GDM1 (cell line): Measurements from ENCODE around the gene CACNA2D2.

Experiments
- DNase-seq: peaks from one replicate; lab custom pipeline; 2025; lab: John Stamatoyannopoulos, UW

CACNA2D2 gene

GRCh38 chr3:50428007-50428633 lies 75.3 kb downstream of the CACNA2D2 start:
- no peak for DNase-seq

GRCh38 chr3:50427217-50427616 lies 76.2 kb downstream of the CACNA2D2 start:
- DNase-seq, result no peak

GRCh38 chr3:50425911-50426310 lies 77.5 kb downstream of the CACNA2D2 start:
- no peak for DNase-seq

- DNase-seq, result no peak
Observed at GRCh38 chr3:50423543-50423942, 79.9 kb downstream of the CACNA2D2 start.

GRCh38 chr3:50422153-50422552 lies 81.3 kb downstream of the CACNA2D2 start:
- no peak for DNase-seq

- no peak for DNase-seq
Observed at GRCh38 chr3:50419595-50420370, 83.7 kb downstream of the CACNA2D2 start.

- DNase-seq, result no peak
Observed at GRCh38 chr3:50418850-50419249, 84.6 kb downstream of the CACNA2D2 start.

GRCh38 chr3:50417637-50418033 lies 85.8 kb downstream of the CACNA2D2 start:
- DNase-seq, result no peak

- DNase-seq, result no peak
Observed at GRCh38 chr3:50416736-50417636, 86.4 kb downstream of the CACNA2D2 start.

- DNase-seq, result no peak
Observed at GRCh38 chr3:50415816-50416215, 87.6 kb downstream of the CACNA2D2 start.

GRCh38 chr3:50415061-50415460 lies 88.4 kb downstream of the CACNA2D2 start:
- no peak for DNase-seq

- no peak for DNase-seq
Observed at GRCh38 chr3:50414616-50415015, 88.8 kb downstream of the CACNA2D2 start.

GRCh38 chr3:50412231-50412754 lies 91.1 kb downstream of the CACNA2D2 start:
- DNase-seq, result no peak

- no peak for DNase-seq
Observed at GRCh38 chr3:50411229-50411628, 92.2 kb downstream of the CACNA2D2 start.

GRCh38 chr3:50410608-50411139 lies 92.8 kb downstream of the CACNA2D2 start:
- no peak for DNase-seq

GRCh38 chr3:50410185-50410584 lies 93.2 kb downstream of the CACNA2D2 start:
- no peak for DNase-seq

GRCh38 chr3:50408443-50408944 lies 94.9 kb downstream of the CACNA2D2 start:
- DNase-seq, result no peak

GRCh38 chr3:50406487-50406886 lies 96.9 kb downstream of the CACNA2D2 start:
- DNase-seq, result no peak

GRCh38 chr3:50405249-50405648 lies 98.2 kb downstream of the CACNA2D2 start:
- no peak for DNase-seq

GRCh38 chr3:50401978-50402595 lies 101.3 kb downstream of the CACNA2D2 start:
- DNase-seq, result no peak

GRCh38 chr3:50396502-50396901 lies 106.9 kb downstream of the CACNA2D2 start:
- no peak for DNase-seq
